ENCODE results near the gene IL20RB. TPM values are rescaled to one million over a fixed set of nuclear protein-coding genes. Genes with fewer than 3 reads are reported as not detected.

IL20RB gene
- total and polyA plus RNA-seq, 2 donors from 2014 or later = 0.79 TPM; not detected in 1

DNA sequence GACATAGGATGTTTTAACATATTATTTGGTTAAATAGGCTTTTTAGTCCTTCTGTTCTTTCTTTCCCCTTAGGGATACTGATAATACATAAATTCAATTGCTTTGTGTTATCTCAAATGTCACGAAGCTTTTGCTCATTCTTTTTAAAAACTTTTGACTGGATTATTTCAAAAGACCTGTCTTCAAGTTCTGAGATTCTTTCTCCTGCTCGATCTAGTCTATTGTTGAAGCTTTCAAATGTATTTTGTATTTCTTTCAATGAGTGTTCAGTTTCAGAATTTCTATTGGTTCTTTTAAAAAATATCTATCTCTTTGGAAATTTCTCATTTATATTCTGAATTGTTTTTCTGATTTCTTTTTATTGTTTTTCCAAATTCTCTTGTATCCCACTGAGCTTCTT is 16.9 kb downstream of the IL20RB start:
- DNase-seq = no peak
- no peak overlapping the region for H3K4me3 ChIP-seq (ENCODE audit: low read length in 3 of 3)
- H3K27me3 ChIP-seq (ENCODE audit: control insufficient read depth, insufficient read depth, low read length) = no peaks in the 10 kb centered on the region
- H3K27ac ChIP-seq (ENCODE audit: low read depth in 2 of 2, low read length in 2 of 2) = no peak overlapping the region
- H3K9me3 ChIP-seq (ENCODE audit: control insufficient read depth in 2 of 3, insufficient read depth in 1 of 3, low read length in 3 of 3) = no peaks in the 10 kb centered on the region
- TF ChIP-seq, protein P1, sequence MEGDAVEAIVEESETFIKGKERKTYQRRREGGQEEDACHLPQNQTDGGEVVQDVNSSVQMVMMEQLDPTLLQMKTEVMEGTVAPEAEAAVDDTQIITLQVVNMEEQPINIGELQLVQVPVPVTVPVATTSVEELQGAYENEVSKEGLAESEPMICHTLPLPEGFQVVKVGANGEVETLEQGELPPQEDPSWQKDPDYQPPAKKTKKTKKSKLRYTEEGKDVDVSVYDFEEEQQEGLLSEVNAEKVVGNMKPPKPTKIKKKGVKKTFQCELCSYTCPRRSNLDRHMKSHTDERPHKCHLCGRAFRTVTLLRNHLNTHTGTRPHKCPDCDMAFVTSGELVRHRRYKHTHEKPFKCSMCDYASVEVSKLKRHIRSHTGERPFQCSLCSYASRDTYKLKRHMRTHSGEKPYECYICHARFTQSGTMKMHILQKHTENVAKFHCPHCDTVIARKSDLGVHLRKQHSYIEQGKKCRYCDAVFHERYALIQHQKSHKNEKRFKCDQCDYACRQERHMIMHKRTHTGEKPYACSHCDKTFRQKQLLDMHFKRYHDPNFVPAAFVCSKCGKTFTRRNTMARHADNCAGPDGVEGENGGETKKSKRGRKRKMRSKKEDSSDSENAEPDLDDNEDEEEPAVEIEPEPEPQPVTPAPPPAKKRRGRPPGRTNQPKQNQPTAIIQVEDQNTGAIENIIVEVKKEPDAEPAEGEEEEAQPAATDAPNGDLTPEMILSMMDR (IDR thresholded peaks at IDR 0.05; ENCODE audit: borderline replicate concordance, extremely low read depth, insufficient read depth) = no peak
- no peaks in the 10 kb centered on the region for H3K36me3 ChIP-seq (ENCODE audit: control insufficient read depth in 2 of 3, insufficient read depth in 3 of 3, low read length in 3 of 3)
- H3K9ac ChIP-seq (ENCODE audit: low read length in 3 of 3) = no peak overlapping the region
- intact Hi-C loops (cut with DNase I) = no loop called here
- no peaks in the 10 kb centered on the region for H3K4me1 ChIP-seq (ENCODE audit: control insufficient read depth in 2 of 3, insufficient read depth in 2 of 3, low read depth in 1 of 3, low read length in 3 of 3)
- FAIRE-seq = peak; percentile 35

DNA sequence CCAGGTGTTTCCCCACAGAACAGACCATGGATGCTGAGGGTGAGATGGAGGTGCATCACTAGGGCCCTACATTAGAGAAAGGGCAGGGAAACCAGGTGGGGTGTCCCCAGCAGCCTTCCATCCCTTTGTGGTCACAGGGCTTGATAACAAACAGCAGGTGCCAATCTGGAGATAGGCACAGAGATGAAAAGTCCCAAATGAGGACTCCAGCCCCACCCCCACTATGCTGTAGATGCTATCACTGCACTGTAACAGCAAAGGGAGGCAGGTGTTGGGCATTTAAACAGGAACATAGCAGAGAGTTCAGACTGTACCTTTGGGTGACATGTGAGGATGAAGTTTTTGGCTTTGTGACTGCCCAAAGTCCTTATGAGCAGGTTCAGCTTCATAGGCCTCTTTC is 21.4 kb downstream of the IL20RB start:
- H3K4me1 ChIP-seq (ENCODE audit: control insufficient read depth in 2 of 3, insufficient read depth in 2 of 3, low read depth in 1 of 3, low read length in 3 of 3) = no peaks in the 10 kb centered on the region
- no peak for FAIRE-seq

DNA sequence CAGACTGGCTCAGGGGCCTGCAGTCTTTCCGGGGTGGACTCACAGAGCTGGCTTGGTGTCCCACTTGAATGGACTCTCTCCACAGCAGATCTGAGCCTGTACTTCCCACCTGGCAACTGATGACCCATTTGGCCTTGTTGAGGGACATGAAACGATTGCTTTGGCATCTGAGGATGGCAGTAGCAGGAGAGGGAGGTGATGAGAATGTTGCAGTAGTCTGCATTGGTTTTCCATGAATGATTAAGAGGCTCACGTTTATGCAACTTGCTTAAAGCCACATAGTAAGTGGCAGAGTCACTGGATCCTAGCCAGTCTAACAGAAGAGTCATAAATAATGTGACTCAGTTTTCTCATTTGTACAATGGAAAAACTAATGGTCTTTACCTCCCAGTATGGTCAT is 21.9 kb downstream of the IL20RB start:
- H3K27me3 ChIP-seq (ENCODE audit: control insufficient read depth, insufficient read depth, low read length) = no peaks in the 10 kb centered on the region
- TF ChIP-seq, protein P1 (IDR thresholded peaks at IDR 0.05; ENCODE audit: borderline replicate concordance, extremely low read depth, insufficient read depth) = no peak
- H3K36me3 ChIP-seq (ENCODE audit: control insufficient read depth in 2 of 3, insufficient read depth in 3 of 3, low read length in 3 of 3) = no peaks in the 10 kb centered on the region
- FAIRE-seq (no peak), DNase-seq (no peak)
- no peaks in the 10 kb centered on the region for H3K4me1 ChIP-seq (ENCODE audit: control insufficient read depth in 2 of 3, insufficient read depth in 2 of 3, low read depth in 1 of 3, low read length in 3 of 3)
- H3K27ac ChIP-seq (ENCODE audit: low read depth in 2 of 2, low read length in 2 of 2) = no peak overlapping the region
- H3K4me3 ChIP-seq (ENCODE audit: low read length in 3 of 3) = no peak overlapping the region
- no peak overlapping the region for H3K9ac ChIP-seq (ENCODE audit: low read length in 3 of 3)
- intact Hi-C loops (cut with DNase I) = no loop called here
- H3K9me3 ChIP-seq (ENCODE audit: control insufficient read depth in 2 of 3, insufficient read depth in 1 of 3, low read length in 3 of 3) = no peaks in the 10 kb centered on the region

More for the DNA sequence above, 21.4 kb downstream of the IL20RB start:
- DNase-seq = no peak
- intact Hi-C loops (cut with DNase I) = no loop called here
- TF ChIP-seq, protein P1 (IDR thresholded peaks at IDR 0.05; ENCODE audit: borderline replicate concordance, extremely low read depth, insufficient read depth) = no peak
- H3K27me3 ChIP-seq (ENCODE audit: control insufficient read depth, insufficient read depth, low read length) = no peaks in the 10 kb centered on the region
- no peaks in the 10 kb centered on the region for H3K9me3 ChIP-seq (ENCODE audit: control insufficient read depth in 2 of 3, insufficient read depth in 1 of 3, low read length in 3 of 3)
- no peak overlapping the region for H3K4me3 ChIP-seq (ENCODE audit: low read length in 3 of 3)
- no peaks in the 10 kb centered on the region for H3K36me3 ChIP-seq (ENCODE audit: control insufficient read depth in 2 of 3, insufficient read depth in 3 of 3, low read length in 3 of 3)
- no peak overlapping the region for H3K9ac ChIP-seq (ENCODE audit: low read length in 3 of 3)
- no peak overlapping the region for H3K27ac ChIP-seq (ENCODE audit: low read depth in 2 of 2, low read length in 2 of 2)

DNA sequence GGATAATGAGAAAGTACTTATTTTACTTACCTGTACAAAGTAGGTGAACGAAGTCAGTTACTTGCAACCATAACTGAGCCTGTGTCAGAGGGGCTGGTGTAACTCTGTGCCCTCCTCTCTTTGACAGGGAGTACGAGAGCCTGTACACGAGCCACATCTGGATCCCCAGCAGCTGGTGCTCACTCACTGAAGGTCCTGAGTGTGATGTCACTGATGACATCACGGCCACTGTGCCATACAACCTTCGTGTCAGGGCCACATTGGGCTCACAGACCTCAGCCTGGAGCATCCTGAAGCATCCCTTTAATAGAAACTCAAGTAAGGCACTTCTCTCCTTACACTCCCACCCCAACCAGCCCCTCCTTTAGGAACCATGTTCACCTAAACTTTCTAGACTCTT is 24.2 kb downstream of the IL20RB start:
- no peak overlapping the region for H3K4me3 ChIP-seq (ENCODE audit: low read length in 3 of 3)
- H3K27ac ChIP-seq (ENCODE audit: low read depth in 2 of 2, low read length in 2 of 2) = no peak overlapping the region
- no peaks in the 10 kb centered on the region for H3K27me3 ChIP-seq (ENCODE audit: control insufficient read depth, insufficient read depth, low read length)
- no peak overlapping the region for H3K9ac ChIP-seq (ENCODE audit: low read length in 3 of 3)
- H3K4me1 ChIP-seq (ENCODE audit: control insufficient read depth in 2 of 3, insufficient read depth in 2 of 3, low read depth in 1 of 3, low read length in 3 of 3) = no peaks in the 10 kb centered on the region
- TF ChIP-seq, protein P1 (IDR thresholded peaks at IDR 0.05; ENCODE audit: borderline replicate concordance, extremely low read depth, insufficient read depth) = no peak
- FAIRE-seq (no peak), DNase-seq (peak in 1 of 5 donors; percentile 9)
- no peaks in the 10 kb centered on the region for H3K36me3 ChIP-seq (ENCODE audit: control insufficient read depth in 2 of 3, insufficient read depth in 3 of 3, low read length in 3 of 3)
- H3K9me3 ChIP-seq (ENCODE audit: control insufficient read depth in 2 of 3, insufficient read depth in 1 of 3, low read length in 3 of 3) = no peaks in the 10 kb centered on the region
- intact Hi-C loops (cut with DNase I) = no loop called here
